ENCODE measurements around the gene CCDC137.

GRCh38 chr17:81673561-81674258, 7.2 kb downstream of the CCDC137 start:
- TF ChIP-seq CTCF (IDR thresholded peaks at IDR 0.05): no peak
- TF ChIP-seq POLR2A (IDR thresholded peaks at IDR 0.05): no peak
